ENCODE data around the gene BAG5. TPM values are rescaled to one million over a fixed set of nuclear protein-coding genes. Genes with fewer than 3 reads are reported as not detected.

BAG5 gene
- total and polyA plus RNA-seq, 2 experiments from 2014 or later, result 17.4 to 17.6 TPM

GRCh38 chr14:103550451-103551337 is 11.8 kb downstream of the BAG5 start:
- no peak overlapping the region for H3K4me3 ChIP-seq
- no peak for TF ChIP-seq CTCF (IDR thresholded peaks at IDR 0.05; ENCODE audit: low read depth, low read length)
- no peak overlapping the region for H3K27ac ChIP-seq
- no peaks in the 10 kb centered on the region for H3K36me3 ChIP-seq
- H3K4me1 ChIP-seq (ENCODE audit: low read depth), result peaks cover 8% of the 10 kb centered on the region
- H3K9me3 ChIP-seq (ENCODE audit: low read depth), result no peaks in the 10 kb centered on the region
- no peak for DNase-seq (ENCODE audit: low read depth in 1 of 2, low spot score in 1 of 2)
- H3K27me3 ChIP-seq, result no peaks in the 10 kb centered on the region

DNA sequence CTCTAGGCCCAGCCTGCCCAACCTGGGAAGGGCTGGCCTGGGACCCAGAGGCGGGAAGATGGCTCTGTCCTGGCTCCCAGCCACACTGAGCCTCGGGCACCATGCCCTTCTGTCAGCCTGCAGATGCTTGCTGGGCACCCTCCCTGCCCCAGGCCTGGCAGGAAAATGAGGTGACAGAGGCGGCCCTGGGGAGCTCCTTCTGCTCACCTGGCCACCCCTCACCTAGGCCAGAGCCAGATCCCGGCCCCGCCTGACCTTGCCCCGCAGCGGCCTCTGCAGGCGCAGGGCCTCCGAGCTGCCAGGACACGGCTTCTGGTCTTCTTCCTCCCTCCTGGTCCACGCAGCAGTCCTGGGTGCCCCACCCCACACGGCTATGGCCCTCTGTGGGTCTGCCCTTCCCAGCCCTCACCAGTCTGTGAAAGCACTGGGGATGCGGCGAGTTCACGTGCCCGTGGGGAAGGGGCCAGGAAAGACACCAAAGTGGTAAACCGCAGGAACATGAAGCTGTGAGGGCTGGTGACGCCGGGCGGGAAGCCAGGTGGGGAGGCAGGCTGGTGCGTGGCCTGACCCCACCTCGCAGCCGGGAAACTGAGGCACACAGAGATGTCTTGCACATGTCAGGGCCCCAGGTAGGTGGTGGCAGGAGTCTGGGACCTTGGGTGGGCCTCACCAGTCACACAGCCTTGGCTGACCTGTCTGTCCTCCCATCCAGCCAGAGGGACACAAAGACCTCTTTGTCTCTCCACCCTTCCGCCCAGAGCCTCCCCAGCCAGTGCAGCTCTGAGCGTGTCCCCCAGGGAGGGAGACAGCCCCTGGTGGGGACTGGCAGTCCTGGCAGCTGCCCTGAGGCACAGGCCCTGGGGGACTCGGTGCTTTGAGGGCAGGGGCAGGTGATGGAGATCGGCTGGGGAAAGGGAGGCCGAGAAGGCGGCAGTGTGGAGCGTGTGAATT is 12.8 kb downstream of the BAG5 start:
- peaks cover under 1% of the 10 kb centered on the region for H3K4me1 ChIP-seq (ENCODE audit: low read depth)
- DNase-seq (ENCODE audit: low read depth in 1 of 2, low spot score in 1 of 2), result no peak
- no peak overlapping the region for H3K27ac ChIP-seq
- H3K27me3 ChIP-seq, result no peaks in the 10 kb centered on the region
- no peaks in the 10 kb centered on the region for H3K36me3 ChIP-seq
- TF ChIP-seq CTCF (IDR thresholded peaks at IDR 0.05; ENCODE audit: low read depth, low read length), result no peak
- no peak overlapping the region for H3K4me3 ChIP-seq
- H3K9me3 ChIP-seq (ENCODE audit: low read depth), result no peaks in the 10 kb centered on the region

GRCh38 chr14:103548463-103549351 is 13.8 kb downstream of the BAG5 start:
- no peak overlapping the region for H3K27ac ChIP-seq
- H3K4me3 ChIP-seq, result no peak overlapping the region
- DNase-seq (ENCODE audit: low read depth in 1 of 2, low spot score in 1 of 2), result no peak
- H3K27me3 ChIP-seq, result no peaks in the 10 kb centered on the region
- no peaks in the 10 kb centered on the region for H3K4me1 ChIP-seq (ENCODE audit: low read depth)
- no peaks in the 10 kb centered on the region for H3K36me3 ChIP-seq
- TF ChIP-seq CTCF (IDR thresholded peaks at IDR 0.05; ENCODE audit: low read depth, low read length), result no peak
- H3K9me3 ChIP-seq (ENCODE audit: low read depth), result no peaks in the 10 kb centered on the region

- Histone ChIP-seq H3K4me3 (no peak overlapping the region), H3K9me3 (ENCODE audit: low read depth) (no peaks in the 10 kb centered on the region), H3K4me1 (ENCODE audit: low read depth) (peaks cover under 1% of the 10 kb centered on the region), H3K27ac (no peak overlapping the region), H3K27me3 (no peaks in the 10 kb centered on the region), H3K36me3 (no peaks in the 10 kb centered on the region)
- TF ChIP-seq CTCF (IDR thresholded peaks at IDR 0.05; ENCODE audit: low read depth, low read length), result no peak
- DNase-seq (ENCODE audit: low read depth in 1 of 2, low spot score in 1 of 2), result no peak
Observed at GRCh38 chr14:103547941-103548462, 14.5 kb downstream of the BAG5 start.
